ENCODE measurements around the gene BFSP1.

BFSP1 gene

GRCh38 chr20:17468073-17468840 lies 62.9 kb downstream of the BFSP1 start:
- no peak for DNase-seq
- no peak for TF ChIP-seq CTCF (IDR thresholded peaks at IDR 0.05; ENCODE audit: low read depth, low read length)
- no peaks in the 10 kb centered on the region for H3K27me3 ChIP-seq
- no peaks in the 10 kb centered on the region for H3K9me3 ChIP-seq
- H3K36me3 ChIP-seq, result no peaks in the 10 kb centered on the region
- H3K4me3 ChIP-seq (ENCODE audit: low read depth, low read length), result no peak overlapping the region
- no peaks in the 10 kb centered on the region for H3K4me1 ChIP-seq

- Histone ChIP-seq H3K4me3 (ENCODE audit: low read depth, low read length) (no peak overlapping the region), H3K4me1 (no peaks in the 10 kb centered on the region), H3K36me3 (no peaks in the 10 kb centered on the region), H3K9me3 (no peaks in the 10 kb centered on the region), H3K27me3 (no peaks in the 10 kb centered on the region)
- no peak for TF ChIP-seq CTCF (IDR thresholded peaks at IDR 0.05; ENCODE audit: low read depth, low read length)
- no peak for DNase-seq
These were observed 64.0 kb downstream of the BFSP1 start for GRCh38 chr20:17467120-17467655.

- Histone ChIP-seq H3K27me3 (no peaks in the 10 kb centered on the region), H3K4me1 (no peaks in the 10 kb centered on the region), H3K36me3 (no peaks in the 10 kb centered on the region), H3K4me3 (ENCODE audit: low read depth, low read length) (no peak overlapping the region), H3K9me3 (no peaks in the 10 kb centered on the region)
- no peak for TF ChIP-seq CTCF (IDR thresholded peaks at IDR 0.05; ENCODE audit: low read depth, low read length)
- DNase-seq, result no peak
These were observed 64.5 kb downstream of the BFSP1 start for GRCh38 chr20:17466641-17467040.

GRCh38 chr20:17465236-17465635 lies 65.9 kb downstream of the BFSP1 start:
- no peak for DNase-seq
- no peak overlapping the region for H3K4me3 ChIP-seq (ENCODE audit: low read depth, low read length)
- TF ChIP-seq CTCF (IDR thresholded peaks at IDR 0.05; ENCODE audit: low read depth, low read length), result no peak
- no peaks in the 10 kb centered on the region for H3K36me3 ChIP-seq
- no peaks in the 10 kb centered on the region for H3K9me3 ChIP-seq
- no peaks in the 10 kb centered on the region for H3K27me3 ChIP-seq
- H3K4me1 ChIP-seq, result no peaks in the 10 kb centered on the region

- no peaks in the 10 kb centered on the region; the same call in 1 of the 2 replicates for H3K27me3 ChIP-seq
- no peaks in the 10 kb centered on the region for H3K36me3 ChIP-seq
- H3K4me1 ChIP-seq, result no peaks in the 10 kb centered on the region
- no peaks in the 10 kb centered on the region for H3K9me3 ChIP-seq
- H3K4me3 ChIP-seq (ENCODE audit: low read depth, low read length), result no peak overlapping the region
- TF ChIP-seq CTCF (IDR thresholded peaks at IDR 0.05; ENCODE audit: low read depth, low read length), result no peak
- DNase-seq, result no peak
These were observed 67.5 kb downstream of the BFSP1 start for GRCh38 chr20:17463711-17464110.

- Histone ChIP-seq H3K9me3 (no peaks in the 10 kb centered on the region), H3K27me3 (peaks cover 2% of the 10 kb centered on the region), H3K4me1 (no peaks in the 10 kb centered on the region), H3K36me3 (no peaks in the 10 kb centered on the region), H3K4me3 (ENCODE audit: low read depth, low read length) (no peak overlapping the region)
- DNase-seq, result no peak
- no peak for TF ChIP-seq CTCF (IDR thresholded peaks at IDR 0.05; ENCODE audit: low read depth, low read length)
These were observed 69.2 kb downstream of the BFSP1 start for GRCh38 chr20:17461941-17462340.
